IPS DF 6.9 (cell line): ENCODE measurements around the gene CCNK.

Experiments
- DNase-seq: peaks from one replicate; pipeline ENCODE4 v3.0.0-alpha.2; 2013; ENCODE audit warnings: low read depth, low spot score
- H3K27ac ChIP-seq: one replicate; pipeline ENCODE4 v1.5.1; 2013; ENCODE audit warnings: low read length, control low read depth
- H3K27me3 ChIP-seq: 2 replicates; pipeline ENCODE4 v1.6.1; 2013; ENCODE audit warnings: mild to moderate bottlenecking, low read length; ENCODE audit not compliant: control insufficient read depth, insufficient read depth
- H3K36me3 ChIP-seq: 2 replicates; pipeline ENCODE4 v1.6.1; 2013; ENCODE audit warnings: low read length; ENCODE audit not compliant: control insufficient read depth, insufficient read depth
- H3K4me1 ChIP-seq: 2 replicates; pipeline ENCODE4 v1.6.1; 2013; ENCODE audit warnings: low read length; ENCODE audit not compliant: control insufficient read depth, insufficient read depth
- H3K4me3 ChIP-seq: 2 replicates; pipeline ENCODE4 v1.5.1; 2013; ENCODE audit warnings: mild to moderate bottlenecking, low read length
- H3K9me3 ChIP-seq: 2 replicates; pipeline ENCODE4 v1.6.1; 2013; ENCODE audit warnings: low read length, inconsistent platforms; ENCODE audit not compliant: control insufficient read depth, insufficient read depth
- WGBS: extraction: QIAGEN DNeasy Blood & Tissue Kit; methylation state at CpG from one replicate; pipeline ENCODE4 v1.1.7; 2013; ENCODE audit warnings: mixed read lengths, missing lambda C conversion rate; ENCODE audit not compliant: insufficient read length, insufficient coverage; 5-methylcytosine and 5-hydroxymethylcytosine counted together

CCNK gene

GRCh38 chr14:99513183-99513694 is 32.0 kb downstream of the CCNK start:
- H3K4me1 ChIP-seq: peaks cover 3% of the 10 kb centered on the region
- no peak for DNase-seq
- H3K4me3 ChIP-seq: no peak overlapping the region
- H3K27ac ChIP-seq: no peak overlapping the region
- WGBS: no CpG with 5 or more reads among the region's 15 CpGs
- no peaks in the 10 kb centered on the region for H3K27me3 ChIP-seq
- peaks cover 16% of the 10 kb centered on the region for H3K36me3 ChIP-seq
- no peaks in the 10 kb centered on the region for H3K9me3 ChIP-seq

DNA sequence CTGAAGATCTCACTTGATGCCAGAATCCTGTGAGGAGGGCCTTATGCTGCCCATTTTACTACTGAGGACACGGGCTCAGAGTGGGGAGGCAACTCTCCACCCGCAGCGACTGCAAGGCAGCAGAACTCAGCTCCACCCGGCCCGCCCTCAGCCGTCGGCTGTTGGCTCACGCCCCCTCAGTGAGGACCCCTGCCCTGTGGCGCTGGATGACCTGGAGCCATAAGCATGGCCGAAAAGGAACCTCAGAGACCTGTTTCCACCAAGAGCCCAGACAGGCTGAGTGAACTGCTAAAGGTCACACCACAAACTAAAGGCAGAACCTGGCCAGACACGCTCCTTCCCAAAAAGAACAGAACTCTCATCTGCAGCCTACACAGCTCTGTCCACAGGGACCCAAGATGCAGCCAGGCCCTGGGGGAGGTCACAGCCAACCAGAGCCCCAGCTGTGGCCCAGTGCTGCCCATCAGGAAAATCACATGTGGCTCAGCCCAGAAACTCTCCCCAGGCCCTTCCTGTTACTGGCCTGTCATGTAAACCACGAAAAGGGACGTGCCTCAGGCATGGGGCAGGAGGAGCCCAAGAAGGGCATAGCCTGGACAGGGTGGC is 32.8 kb downstream of the CCNK start:
- WGBS: no CpG with 5 or more reads among the region's 13 CpGs
- no peak for DNase-seq

GRCh38 chr14:99514552-99515300 is 33.5 kb downstream of the CCNK start:
- H3K36me3 ChIP-seq: peaks cover 2% of the 10 kb centered on the region; the same call in 1 of the 2 replicates
- no CpG with 5 or more reads among the region's 20 CpGs for WGBS
- no peak for DNase-seq

More for the DNA sequence above, 32.8 kb downstream of the CCNK start:
- H3K4me1 ChIP-seq: peaks cover 4% of the 10 kb centered on the region
- no peaks in the 10 kb centered on the region for H3K27me3 ChIP-seq
- H3K4me3 ChIP-seq: no peak overlapping the region
- H3K9me3 ChIP-seq: no peaks in the 10 kb centered on the region
- no peak overlapping the region for H3K27ac ChIP-seq
- peaks cover 8% of the 10 kb centered on the region; the same call in 1 of the 2 replicates for H3K36me3 ChIP-seq

DNA sequence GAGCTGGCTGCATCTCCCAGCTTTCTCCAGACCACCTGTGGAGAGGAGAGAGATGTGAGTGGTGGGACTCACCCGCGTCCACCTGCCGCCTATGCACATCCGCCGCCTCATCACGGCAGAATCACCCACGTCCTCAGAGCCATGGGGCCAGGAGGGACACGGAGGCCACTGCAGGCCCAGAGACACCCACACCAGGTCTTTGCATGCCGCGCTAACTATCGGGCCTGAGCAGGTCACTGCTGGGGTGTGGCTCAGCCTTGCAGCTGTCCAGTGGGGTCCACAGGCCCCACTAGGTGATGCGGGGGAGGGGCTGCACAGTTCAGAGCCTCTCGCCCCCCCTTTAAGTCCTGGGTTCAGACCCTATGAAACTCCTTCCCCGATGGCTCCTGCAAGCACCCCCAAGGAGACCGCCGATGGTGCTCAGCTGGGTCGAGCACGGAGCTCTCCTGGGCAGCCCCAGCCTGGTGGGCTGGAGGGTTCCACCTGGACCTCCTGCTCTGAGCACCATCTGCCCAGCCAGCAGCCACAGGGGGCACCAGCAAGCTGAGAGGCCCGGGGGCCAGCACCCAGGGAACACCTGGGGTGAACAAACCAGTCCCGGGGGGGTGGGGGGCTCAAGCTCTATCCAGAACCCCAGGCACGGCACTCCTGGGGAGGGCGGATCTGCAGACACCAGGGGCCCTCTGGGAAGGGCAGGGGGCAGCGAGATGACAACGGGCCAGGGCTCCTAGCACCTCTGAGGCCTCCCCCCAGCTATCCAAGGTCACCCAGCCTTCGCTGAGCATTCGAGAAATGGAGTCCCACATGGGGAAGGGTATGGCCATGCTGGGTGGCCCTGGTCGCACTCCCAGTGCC is 34.3 kb downstream of the CCNK start:
- Histone ChIP-seq H3K27me3 (no peaks in the 10 kb centered on the region), H3K36me3 (peaks cover 2% of the 10 kb centered on the region; the same call in 1 of the 2 replicates), H3K4me3 (no peak overlapping the region), H3K27ac (no peak overlapping the region), H3K4me1 (peaks cover 2% of the 10 kb centered on the region; the same call in 1 of the 2 replicates), H3K9me3 (no peaks in the 10 kb centered on the region)
- DNase-seq: no peak
- WGBS: no CpG with 5 or more reads among the region's 27 CpGs

More at GRCh38 chr14:99514552-99515300, 33.5 kb downstream of the CCNK start:
- Histone ChIP-seq H3K27me3 (no peaks in the 10 kb centered on the region), H3K27ac (no peak overlapping the region), H3K9me3 (no peaks in the 10 kb centered on the region), H3K4me1 (peaks cover 2% of the 10 kb centered on the region; the same call in 1 of the 2 replicates), H3K4me3 (no peak overlapping the region)

GRCh38 chr14:99516156-99516870 is 35.1 kb downstream of the CCNK start:
- WGBS: no CpG with 5 or more reads among the region's 24 CpGs
- Histone ChIP-seq H3K9me3 (no peaks in the 10 kb centered on the region), H3K27ac (no peak overlapping the region), H3K4me3 (no peak overlapping the region), H3K4me1 (peaks cover 2% of the 10 kb centered on the region; the same call in 1 of the 2 replicates), H3K27me3 (no peaks in the 10 kb centered on the region), H3K36me3 (peaks cover 2% of the 10 kb centered on the region; the same call in 1 of the 2 replicates)
- DNase-seq: no peak

- Histone ChIP-seq H3K27ac (no peak overlapping the region), H3K4me1 (peaks cover 3% of the 10 kb centered on the region; the same call in 1 of the 2 replicates), H3K36me3 (peaks cover 2% of the 10 kb centered on the region; the same call in 1 of the 2 replicates), H3K9me3 (no peaks in the 10 kb centered on the region), H3K27me3 (no peaks in the 10 kb centered on the region), H3K4me3 (no peak overlapping the region)
- DNase-seq: no peak
- WGBS: no CpG with 5 or more reads among the region's 14 CpGs
Observed at GRCh38 chr14:99516871-99517642, 35.8 kb downstream of the CCNK start.

- DNase-seq: no peak
- no CpG with 5 or more reads among the region's 16 CpGs for WGBS
- Histone ChIP-seq H3K4me1 (peaks cover 8% of the 10 kb centered on the region), H3K9me3 (no peaks in the 10 kb centered on the region), H3K27ac (no peak overlapping the region), H3K36me3 (peaks cover 2% of the 10 kb centered on the region; the same call in 1 of the 2 replicates), H3K4me3 (no peak overlapping the region), H3K27me3 (no peaks in the 10 kb centered on the region)
Observed at GRCh38 chr14:99517643-99518381, 36.6 kb downstream of the CCNK start.

GRCh38 chr14:99518441-99519346 is 37.5 kb downstream of the CCNK start:
- no CpG with 5 or more reads among the region's 21 CpGs for WGBS
- Histone ChIP-seq H3K4me3 (no peak overlapping the region), H3K4me1 (peaks cover 14% of the 10 kb centered on the region), H3K36me3 (peaks cover 2% of the 10 kb centered on the region; the same call in 1 of the 2 replicates), H3K27me3 (no peaks in the 10 kb centered on the region), H3K9me3 (no peaks in the 10 kb centered on the region), H3K27ac (no peak overlapping the region)
- peak; percentile 48 for DNase-seq
